ENCODE measurements around the gene NENF. TPM values are rescaled to one million over a fixed set of nuclear protein-coding genes. Genes with fewer than 3 reads are reported as not detected.
A peak's percentile ranks its signal among the peaks of the same experiment; 100 is the strongest.
"Not testable (repeated sequence)": the region's sequence is repeated elsewhere in the genome, so short reads cannot be mapped to it uniquely, and the experiment has no call there.

The NENF gene
- total RNA-seq, result 100 to 1,000 TPM in 1 of 2 donors, 10 to 100 TPM in 1; 95.2 to 100 TPM
- long read RNA-seq, donor 1, transcript NENF-204 (3 exons, 845 nt), result minor isoform, 5 of 74 reads
- long read RNA-seq, donor 1, transcript NENF-201 (4 exons, 949 nt), result major isoform, 65 of 74 reads
- long read RNA-seq, donor 1, partial matches to known transcripts, result 1 of 74 reads
- long read RNA-seq, donor 1, other reads (novel, unspliced or antisense), result 2 of 74 reads
- long read RNA-seq, donor 2, partial matches to known transcripts, result 1 of 3 reads
- long read RNA-seq, donor 2, other reads (novel, unspliced or antisense), result 1 of 3 reads

DNA sequence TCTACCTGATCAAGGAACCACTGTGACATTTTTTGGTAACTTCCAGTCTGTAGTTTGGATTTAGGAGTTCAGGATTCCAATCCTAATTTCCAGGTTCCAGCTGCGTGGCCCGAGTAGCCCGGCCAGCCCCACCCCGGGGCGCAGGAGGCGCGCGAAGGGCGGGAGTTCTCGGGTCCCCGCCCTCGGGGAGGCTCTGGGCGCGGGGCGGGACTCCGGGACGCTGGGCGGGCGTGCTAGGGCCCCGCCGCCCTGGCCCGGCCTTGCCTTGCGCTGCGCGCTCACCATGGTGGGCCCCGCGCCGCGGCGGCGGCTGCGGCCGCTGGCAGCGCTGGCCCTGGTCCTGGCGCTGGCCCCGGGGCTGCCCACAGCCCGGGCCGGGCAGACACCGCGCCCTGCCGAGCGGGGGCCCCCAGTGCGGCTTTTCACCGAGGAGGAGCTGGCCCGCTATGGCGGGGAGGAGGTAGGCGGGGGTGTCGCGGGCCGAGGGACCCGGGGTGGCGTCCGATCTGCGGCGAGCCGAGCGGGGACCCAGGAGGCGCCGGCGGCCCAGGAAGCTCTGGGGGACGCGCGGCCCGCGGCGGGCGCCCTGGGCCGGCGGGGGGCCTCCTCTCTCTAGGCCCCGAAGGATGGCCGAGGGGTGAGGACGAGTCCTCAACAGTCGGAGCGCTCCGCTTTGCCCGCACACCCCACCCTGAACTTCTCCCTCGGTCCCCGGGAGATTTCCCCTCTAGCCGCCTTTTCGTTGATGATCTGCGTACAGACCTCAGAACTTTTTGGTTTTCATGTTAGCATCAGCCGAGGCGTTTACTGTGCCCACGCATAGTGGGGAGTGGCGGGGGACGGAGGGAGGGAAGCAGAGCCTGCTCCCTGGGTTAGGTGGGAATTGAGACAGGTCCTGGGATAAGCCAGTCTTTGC is at the start of gene NENF:
TSS of gene NENF (plus strand) at position 260 of the 916 bp plus-strand sequence. CDS start at position 284, 24 bp downstream.
- DNase-seq (ENCODE audit: low spot score), result peak; percentile 94
- intact Hi-C loops (cut with DNase I), result no loop called here

DNA sequence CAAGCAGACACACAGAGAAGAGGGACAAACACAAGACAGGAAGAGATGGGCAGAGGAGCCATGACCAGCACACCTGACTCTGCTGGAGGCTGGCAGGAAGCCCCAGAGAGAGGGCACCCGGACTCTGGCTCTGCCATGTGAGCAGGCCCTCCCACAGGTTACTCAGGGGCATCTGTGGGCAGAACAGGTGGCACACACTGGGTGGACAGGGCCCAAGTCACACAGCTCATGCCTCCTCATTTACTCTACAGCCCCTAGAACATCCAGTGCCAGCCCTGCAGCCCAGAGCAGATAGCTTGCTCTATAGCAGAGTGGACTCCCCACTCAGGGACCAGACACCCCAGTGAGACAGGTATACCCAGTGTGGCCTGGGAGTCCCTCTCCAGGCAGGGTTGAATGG is 46.7 kb upstream of the NENF start:
- DNase-seq (ENCODE audit: low spot score), result no peak
- intact Hi-C loops (cut with DNase I), result no loop called here

DNA sequence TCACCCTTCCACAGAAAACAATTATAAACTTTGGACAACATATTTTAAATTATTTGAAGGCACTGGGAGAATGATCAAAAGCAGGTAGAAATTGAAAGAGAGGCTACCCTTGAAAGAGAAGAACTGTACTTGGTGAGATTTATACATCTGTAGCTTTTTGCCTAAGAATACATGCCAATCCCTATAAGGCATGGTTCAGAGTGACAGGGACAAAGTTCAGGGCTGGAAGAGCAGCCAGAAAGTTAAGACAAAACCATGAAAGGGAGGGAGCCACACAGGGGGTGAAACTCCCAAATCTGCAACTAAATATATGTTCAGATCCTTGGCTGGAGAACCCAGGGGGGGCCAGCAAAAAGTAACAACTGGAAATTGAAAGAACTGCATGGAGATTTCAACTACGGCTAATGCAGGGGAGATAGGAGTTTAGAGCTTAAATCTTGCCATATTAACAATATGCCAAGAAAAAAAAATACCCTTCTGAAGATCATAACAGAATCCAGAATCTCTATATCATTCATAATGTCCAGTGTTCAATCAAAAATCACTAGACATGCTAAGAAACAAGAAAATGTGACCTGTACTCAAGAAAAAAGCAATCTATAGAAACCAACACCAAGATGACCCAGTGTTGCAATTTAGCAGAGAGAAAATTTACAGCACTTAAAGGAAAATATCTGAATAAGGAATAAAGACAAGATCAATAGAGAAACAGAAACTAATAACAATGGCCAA is 43.6 kb upstream of the NENF start:
- intact Hi-C loops (cut with DNase I), result no loop called here

GRCh38 chr1:212395678-212396437 is 36.9 kb upstream of the NENF start:
- intact Hi-C loops (cut with DNase I); DNase-seq (ENCODE audit: low spot score): not testable (repeated sequence)

More for the DNA sequence above, 43.6 kb upstream of the NENF start:
- no peak for DNase-seq (ENCODE audit: low spot score)

DNA sequence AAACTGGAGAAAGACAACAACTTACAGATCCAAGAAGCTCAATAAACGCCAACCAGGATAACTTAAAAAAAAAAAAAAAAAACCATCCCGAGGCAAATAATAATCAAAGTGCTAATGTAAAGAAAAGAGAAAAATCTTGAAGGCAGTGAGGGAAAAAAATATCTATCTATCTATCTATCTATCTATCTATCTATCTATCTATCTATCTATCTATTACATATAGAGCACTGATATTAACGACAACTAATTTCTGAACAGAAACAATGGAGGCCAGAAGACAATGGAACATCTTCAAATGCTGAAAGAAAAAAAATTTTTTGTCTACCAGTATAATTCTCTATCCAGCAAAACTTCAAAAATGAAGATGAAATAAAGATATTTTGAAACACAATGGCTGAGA is 36.1 kb upstream of the NENF start:
- intact Hi-C loops (cut with DNase I), result no loop called here
- no peak for DNase-seq (ENCODE audit: low spot score)

DNA sequence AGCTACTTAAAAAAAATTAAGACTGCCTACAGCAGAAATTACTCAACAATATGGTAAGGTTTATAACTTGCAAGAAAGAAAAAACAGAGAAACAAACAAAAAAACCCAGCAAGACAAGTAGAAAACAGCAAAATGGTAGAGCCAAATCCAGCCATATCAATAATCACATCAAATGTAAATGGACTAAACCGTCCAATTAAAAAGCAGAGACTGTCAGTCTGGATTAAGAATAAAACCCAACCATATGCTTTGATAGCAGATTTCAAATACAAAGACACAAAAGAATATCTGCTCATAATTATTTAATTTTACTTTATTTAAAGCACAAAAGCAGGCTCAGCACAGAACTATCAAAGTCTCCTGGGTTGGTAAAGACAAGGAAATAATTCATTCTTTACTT is 35.5 kb upstream of the NENF start:
- DNase-seq (ENCODE audit: low spot score), result no peak
- intact Hi-C loops (cut with DNase I), result no loop called here

DNA sequence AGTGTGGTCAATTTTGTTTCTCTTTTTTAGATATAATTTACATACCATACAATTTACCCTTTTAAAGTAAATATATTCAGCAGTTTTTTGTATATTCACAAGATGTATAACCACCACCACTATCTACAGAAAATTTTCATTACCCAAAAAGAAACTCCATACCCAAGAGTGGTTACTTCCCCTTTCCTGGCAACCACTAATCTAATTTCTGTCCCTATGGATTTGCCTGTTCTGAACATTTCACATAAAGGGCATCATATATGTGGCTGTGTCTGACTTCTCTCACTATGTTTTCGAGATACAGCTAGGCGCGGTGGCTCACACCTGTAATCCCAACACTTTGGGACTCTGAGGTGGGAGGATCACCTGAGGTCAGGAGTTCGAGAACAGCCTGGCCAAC is 31.7 kb upstream of the NENF start:
- intact Hi-C loops (cut with DNase I), result no loop called here
- no peak for DNase-seq (ENCODE audit: low spot score)

DNA sequence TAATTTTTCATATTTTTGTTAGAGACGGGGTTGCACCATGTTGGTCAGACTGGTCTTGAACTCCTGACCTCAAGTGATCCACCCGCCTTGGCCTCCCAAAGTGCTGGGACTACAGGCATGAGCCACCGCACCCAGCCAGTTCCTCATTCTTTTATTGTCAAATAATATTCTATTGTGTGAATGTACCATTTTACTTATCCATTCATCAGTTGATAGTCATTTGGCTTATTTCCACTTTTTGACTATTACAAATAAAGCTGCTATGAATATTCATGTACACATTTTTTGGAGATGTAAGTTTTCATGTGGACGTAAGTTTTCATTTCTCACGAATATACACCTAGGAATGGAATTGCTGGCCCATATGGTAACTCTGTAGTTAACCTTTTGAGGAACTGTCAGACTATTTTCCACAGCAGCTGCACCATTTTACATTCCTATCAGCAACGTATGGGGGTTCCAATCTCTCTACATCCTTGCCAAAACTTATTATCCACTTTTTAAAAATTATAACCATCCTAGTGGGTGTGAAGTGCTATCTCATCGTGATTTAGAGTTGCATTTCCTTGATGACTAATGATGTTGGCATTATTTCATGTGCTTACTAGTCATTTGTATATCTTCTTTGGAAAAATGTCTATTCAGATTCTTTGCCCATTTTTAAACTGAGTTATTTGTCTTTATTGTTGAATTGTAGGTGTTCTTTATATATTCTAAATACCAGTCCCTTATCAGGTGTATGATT is 30.7 kb upstream of the NENF start:
- intact Hi-C loops (cut with DNase I), result no loop called here
- DNase-seq (ENCODE audit: low spot score), result no peak

DNA sequence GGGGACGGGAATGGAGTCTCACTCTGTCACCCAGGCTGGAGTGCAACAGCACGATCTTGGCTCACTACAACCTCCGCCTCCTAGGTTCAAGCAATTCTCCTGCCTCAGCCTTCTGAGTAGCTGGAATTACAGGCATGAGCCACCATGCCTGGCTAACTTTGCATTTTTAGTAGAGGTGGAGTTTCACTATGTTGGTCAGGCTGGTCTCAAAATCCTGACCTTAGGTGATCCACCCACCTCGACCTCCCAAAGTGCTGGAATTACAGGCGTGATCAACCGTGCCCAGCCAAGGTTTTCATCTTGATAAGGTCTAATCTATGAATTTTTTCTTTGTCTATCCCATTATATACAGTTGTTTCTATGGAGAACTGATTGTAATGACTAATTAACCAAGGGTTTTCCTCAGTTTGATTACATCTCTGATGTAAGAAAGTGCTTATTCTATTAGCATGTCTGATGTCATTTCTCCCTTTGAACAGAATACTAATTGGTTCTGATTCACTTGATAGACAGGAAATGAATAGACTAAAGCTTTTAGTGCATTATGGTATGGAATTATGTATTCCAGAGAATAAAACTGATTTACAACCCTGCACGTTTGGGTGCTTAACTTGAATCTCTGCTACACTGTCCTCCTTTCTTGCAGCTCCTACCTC is 29.9 kb upstream of the NENF start:
- intact Hi-C loops (cut with DNase I), result no loop called here
- DNase-seq (ENCODE audit: low spot score), result no peak

DNA sequence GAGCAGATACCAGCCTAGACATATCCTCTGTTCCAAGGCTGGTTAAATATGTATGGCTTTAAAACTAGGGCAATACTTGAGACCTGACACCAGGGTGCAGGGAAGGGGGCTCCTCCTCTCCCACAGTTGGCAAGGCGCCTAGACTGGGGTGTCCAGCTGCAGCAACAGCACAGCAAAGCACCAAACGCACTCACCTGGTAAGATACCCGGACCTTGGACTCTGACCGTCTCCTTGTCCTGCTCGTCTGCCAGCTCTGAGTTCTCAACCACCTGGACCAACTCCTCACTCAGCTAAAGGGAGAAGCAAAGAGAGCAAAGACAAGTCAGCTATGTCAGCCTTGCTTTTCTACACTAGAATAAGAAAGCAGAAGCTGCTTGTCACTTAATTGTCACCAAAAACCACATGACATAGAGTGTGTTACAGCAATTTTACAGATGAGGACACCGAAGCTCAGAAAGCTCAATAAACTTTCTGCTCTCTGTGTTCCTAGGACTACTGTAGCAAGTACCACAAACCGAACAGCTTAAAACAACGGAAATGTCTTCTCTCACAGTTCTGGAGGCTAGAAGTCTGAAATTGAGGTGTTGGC is 22.4 kb upstream of the NENF start:
- intact Hi-C loops (cut with DNase I), result no loop called here
- DNase-seq (ENCODE audit: low spot score), result no peak

GRCh38 chr1:212412374-212412773 is 20.3 kb upstream of the NENF start:
- intact Hi-C loops (cut with DNase I), result no loop called here
- DNase-seq (ENCODE audit: low spot score), result no peak

DNA sequence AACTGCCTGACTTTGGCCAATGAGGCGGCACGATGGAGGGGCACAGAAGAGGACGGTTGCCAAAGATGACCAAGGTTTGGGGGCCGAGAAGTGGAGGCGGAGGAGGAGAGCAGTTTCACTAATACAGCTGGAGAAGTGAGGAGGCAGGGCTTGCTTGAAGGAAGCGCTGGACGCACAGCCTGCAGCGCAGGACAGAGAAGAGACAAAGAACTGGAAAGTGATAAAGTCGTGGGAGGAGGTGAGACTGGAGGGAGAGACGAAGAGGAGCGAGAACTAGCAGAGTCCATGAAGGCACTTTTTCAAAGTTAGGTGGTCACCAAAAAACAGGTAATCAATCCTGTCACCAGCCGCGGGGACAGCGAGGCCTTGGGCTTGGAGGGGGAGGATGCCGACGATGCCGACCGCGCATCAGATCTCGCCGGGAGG is 18.8 kb upstream of the NENF start:
- DNase-seq (ENCODE audit: low spot score), result no peak
- intact Hi-C loops (cut with DNase I), result no loop called here

- intact Hi-C loops (cut with DNase I), result no loop called here
- peak; percentile 97 for DNase-seq (ENCODE audit: low spot score)
Measured at GRCh38 chr1:212414328-212415106, 18.2 kb upstream of the NENF start, which contains the start of gene PACC1. TSS of gene PACC1 (minus strand) at chr1:212414886. CDS start at chr1:212414757, 129 bp downstream.

DNA sequence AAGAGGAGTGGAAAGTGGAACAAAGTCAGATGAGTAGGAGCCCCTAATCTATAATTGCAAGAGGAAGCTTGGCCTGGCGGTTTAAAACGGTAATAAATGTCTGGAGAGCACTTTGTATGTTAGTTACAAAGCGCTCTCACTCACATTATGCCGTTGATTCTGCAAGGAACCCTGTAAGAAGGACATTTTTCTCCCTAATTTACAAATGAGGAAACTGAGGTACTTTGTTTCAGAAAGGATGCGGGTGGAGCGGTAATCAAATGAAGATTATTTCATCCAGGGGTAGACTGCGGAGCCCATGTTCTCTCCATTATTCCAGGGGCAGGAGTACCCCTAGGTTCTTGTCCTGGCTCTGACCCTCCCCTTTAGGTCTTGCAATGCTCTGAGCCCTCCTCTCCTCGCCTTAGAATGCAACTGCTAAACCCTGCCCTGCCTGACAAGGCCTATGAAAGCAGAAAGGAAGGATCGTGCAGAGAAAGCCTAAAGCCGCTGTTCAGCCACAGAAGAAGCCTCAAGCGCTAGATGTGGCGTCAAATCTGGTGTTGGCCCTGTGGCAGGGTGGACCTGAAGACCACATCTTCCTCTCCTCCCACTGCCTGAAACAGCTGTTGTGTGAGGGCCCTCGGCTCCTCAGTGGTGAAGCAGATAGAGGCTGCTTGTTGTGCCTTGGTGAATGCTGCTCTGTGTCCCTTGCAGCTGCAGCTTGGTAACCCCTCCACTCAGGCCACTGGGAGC is 17.4 kb upstream of the NENF start:
- intact Hi-C loops (cut with DNase I), result no loop called here
- DNase-seq (ENCODE audit: low spot score), result no peak

DNA sequence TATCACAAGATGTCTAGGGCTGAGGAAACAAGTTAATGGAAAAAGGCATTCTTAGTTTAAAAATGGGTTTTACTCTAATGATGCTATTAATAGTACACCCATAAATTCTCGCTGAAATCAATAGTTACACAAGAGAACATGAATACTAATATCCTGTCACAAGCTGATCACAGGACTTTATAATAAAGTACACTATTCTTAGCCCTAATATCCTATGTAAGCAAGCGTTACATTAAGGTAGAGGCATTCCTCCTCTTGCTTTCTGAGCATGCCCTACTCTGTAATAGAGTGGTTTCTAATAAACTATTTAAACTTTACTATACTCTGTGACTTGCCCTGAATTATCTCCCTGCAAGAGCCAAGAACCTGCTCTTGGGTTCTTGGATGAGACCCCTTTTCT is 11.6 kb upstream of the NENF start:
- intact Hi-C loops (cut with DNase I), result no loop called here
- no peak for DNase-seq (ENCODE audit: low spot score)

DNA sequence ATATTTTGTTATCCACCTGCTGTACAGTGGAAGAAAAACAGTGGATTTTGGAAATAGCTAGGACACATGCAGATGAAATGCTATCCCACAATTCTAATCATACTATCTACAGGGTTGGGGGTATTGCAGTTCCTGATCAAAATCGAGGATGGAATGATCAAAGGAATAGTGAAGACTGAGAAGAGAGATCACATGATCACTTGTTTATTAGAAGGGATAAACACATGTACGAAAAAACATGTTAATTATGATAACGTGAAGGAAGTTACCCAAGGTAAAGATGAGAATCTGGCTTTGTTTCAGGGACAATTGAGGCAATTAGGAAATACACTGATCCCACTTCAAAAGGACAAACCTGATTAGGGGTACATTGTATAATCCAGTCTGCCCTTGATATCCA is 8.8 kb upstream of the NENF start:
- DNase-seq (ENCODE audit: low spot score), result no peak
- intact Hi-C loops (cut with DNase I), result no loop called here
